ENCODE results near the gene STRA6. TPM values are rescaled to one million over a fixed set of nuclear protein-coding genes. Genes with fewer than 3 reads are reported as not detected.

Gene STRA6
- total RNA-seq, 4 donors from 2014 or later: 0.13 to 0.83 (median 0.47) TPM

GRCh38 chr15:74212494-74212893 is 9.9 kb upstream of the STRA6 start:
- intact Hi-C loops (cut with DNase I): no loop called here
- Histone ChIP-seq H3K4me1 (peaks cover 0 to 9% (median 3%) of the 10 kb centered on the region in 4 donors), H3K27me3 (peaks cover 0 to 13% (median 0%) of the 10 kb centered on the region in 4 donors), H3K4me3 (no peak overlapping the region), H3K27ac (replicated peaks in 1 of 4) (no peak overlapping the region), H3K36me3 (no peaks in the 10 kb centered on the region), H3K9me3 (no peaks in the 10 kb centered on the region)
- 88% methylated on average over 9 of the region's 9 CpGs for WGBS
- TF ChIP-seq CTCF (IDR thresholded peaks at IDR 0.05) (no peak), POLR2A (IDR thresholded peaks at IDR 0.05; ENCODE audit: low read depth) (no peak), POLR2AphosphoS5 (IDR thresholded peaks at IDR 0.05) (no peak), EP300 (IDR thresholded peaks at IDR 0.05) (no peak)
- DNase-seq (ENCODE audit: extremely low spot score): no peak

GRCh38 chr15:74211656-74212055 is 9.1 kb upstream of the STRA6 start:
- WGBS: 100% methylated on average over 1 of the region's 1 CpG
- Histone ChIP-seq H3K36me3 (no peaks in the 10 kb centered on the region), H3K27ac (replicated peaks in 1 of 4) (no peak overlapping the region), H3K4me1 (peaks cover 0 to 9% (median 3%) of the 10 kb centered on the region in 4 donors), H3K27me3 (peaks cover 0 to 7% (median 0%) of the 10 kb centered on the region in 4 donors), H3K4me3 (no peak overlapping the region), H3K9me3 (no peaks in the 10 kb centered on the region)
- DNase-seq (ENCODE audit: extremely low spot score): no peak
- intact Hi-C loops (cut with DNase I): no loop called here
- no peak for TF ChIP-seq EP300 (IDR thresholded peaks at IDR 0.05)
- no peak for TF ChIP-seq CTCF (IDR thresholded peaks at IDR 0.05)
- TF ChIP-seq POLR2AphosphoS5 (IDR thresholded peaks at IDR 0.05): no peak
- TF ChIP-seq POLR2A (IDR thresholded peaks at IDR 0.05; ENCODE audit: low read depth): no peak

- no peak for TF ChIP-seq CTCF (IDR thresholded peaks at IDR 0.05)
- TF ChIP-seq POLR2A (IDR thresholded peaks at IDR 0.05; ENCODE audit: low read depth): no peak
- TF ChIP-seq EP300 (IDR thresholded peaks at IDR 0.05): no peak
- Histone ChIP-seq H3K9me3 (no peaks in the 10 kb centered on the region), H3K27me3 (peaks cover 0 to 4% (median 0%) of the 10 kb centered on the region in 4 donors), H3K4me1 (peaks cover 0 to 9% (median 3%) of the 10 kb centered on the region in 4 donors), H3K36me3 (no peaks in the 10 kb centered on the region), H3K27ac (replicated peaks in 1 of 4) (no peak overlapping the region), H3K4me3 (no peak overlapping the region)
- intact Hi-C loops (cut with DNase I): no loop called here
- DNase-seq (ENCODE audit: extremely low spot score): no peak
These were observed 8.1 kb upstream of the STRA6 start for GRCh38 chr15:74210729-74211128.

- intact Hi-C loops (cut with DNase I): no loop called here
- no peak for DNase-seq (ENCODE audit: extremely low spot score)
- TF ChIP-seq EP300 (IDR thresholded peaks at IDR 0.05) (no peak), POLR2A (IDR thresholded peaks at IDR 0.05; ENCODE audit: low read depth) (no peak), CTCF (IDR thresholded peaks at IDR 0.05) (no peak), POLR2AphosphoS5 (IDR thresholded peaks at IDR 0.05) (no peak)
- Histone ChIP-seq H3K27me3 (peaks cover 0 to 4% (median 0%) of the 10 kb centered on the region in 4 donors), H3K36me3 (no peaks in the 10 kb centered on the region), H3K4me3 (no peak overlapping the region), H3K9me3 (no peaks in the 10 kb centered on the region), H3K27ac (replicated peaks in 1 of 4) (no peak overlapping the region), H3K4me1 (peaks cover 0 to 9% (median 4%) of the 10 kb centered on the region in 4 donors)
- 26% methylated on average over 4 of the region's 4 CpGs for WGBS
These were observed 7.5 kb upstream of the STRA6 start for GRCh38 chr15:74209997-74210671.

- peaks cover 0 to 9% (median 4%) of the 10 kb centered on the region in 4 donors for H3K4me1 ChIP-seq
These were observed 7.0 kb upstream of the STRA6 start for GRCh38 chr15:74209560-74209958.

More at GRCh38 chr15:74209560-74209958, 7.0 kb upstream of the STRA6 start:
- 81% methylated on average over 5 of the region's 5 CpGs for WGBS
- H3K27me3 ChIP-seq: peaks cover 0 to 3% (median 0%) of the 10 kb centered on the region in 4 donors
- intact Hi-C loops (cut with DNase I): no loop called here
- no peak overlapping the region for H3K27ac ChIP-seq (replicated peaks in 1 of 4)
- H3K9me3 ChIP-seq: no peaks in the 10 kb centered on the region
- TF ChIP-seq POLR2AphosphoS5 (IDR thresholded peaks at IDR 0.05) (no peak), EP300 (IDR thresholded peaks at IDR 0.05) (no peak), CTCF (IDR thresholded peaks at IDR 0.05) (no peak), POLR2A (IDR thresholded peaks at IDR 0.05; ENCODE audit: low read depth) (no peak)
- no peak for DNase-seq (ENCODE audit: extremely low spot score)
- H3K36me3 ChIP-seq: no peaks in the 10 kb centered on the region
- no peak overlapping the region for H3K4me3 ChIP-seq

Data from esophagus muscularis mucosa (tissue), 4 donors.